Measurements from ENCODE around the gene FSD2. TPM values are rescaled to one million over a fixed set of nuclear protein-coding genes. Genes with fewer than 3 reads are reported as not detected.

FSD2 gene
- total RNA-seq, 4 donors from 2014 or later = not detected

GRCh38 chr15:82803793-82804574 lies 1.9 kb downstream of the FSD2 start:
- TF ChIP-seq POLR2A (IDR thresholded peaks at IDR 0.05) (no peak), EP300 (IDR thresholded peaks at IDR 0.05; ENCODE audit: low read depth) (no peak), POLR2AphosphoS5 (IDR thresholded peaks at IDR 0.05) (no peak)
- Histone ChIP-seq H3K27ac (no peak overlapping the region), H3K4me1 (peaks cover 0 to 6% (median 0%) of the 10 kb centered on the region in 4 donors), H3K36me3 (no peaks in the 10 kb centered on the region), H3K4me3 (no peak overlapping the region), H3K27me3 (no peaks in the 10 kb centered on the region), H3K9me3 (no peaks in the 10 kb centered on the region)
- in situ Hi-C loops (cut with MboI; ENCODE audit: low pct_ligation_motif_present in 1 of 4, low pct_unique_long_range_greater_than_20kb in 1 of 4, low sequenced_read_pairs in 3 of 4) = no loop called here
- 83% methylated on average over 2 of the region's 2 CpGs; no CpG with 5 or more reads in 1 of the 2 donors for WGBS, 2 donors (ENCODE audit: low coverage in 1 of 2)
- no peak for DNase-seq
- intact Hi-C loops (cut with DNase I; ENCODE audit: low total_unique reads) = no loop called here

GRCh38 chr15:82802497-82802896 lies 3.4 kb downstream of the FSD2 start:
- Histone ChIP-seq H3K27ac (no peak overlapping the region), H3K4me1 (no peaks in the 10 kb centered on the region), H3K9me3 (no peaks in the 10 kb centered on the region), H3K27me3 (no peaks in the 10 kb centered on the region), H3K36me3 (no peaks in the 10 kb centered on the region), H3K4me3 (no peak overlapping the region)
- in situ Hi-C loops (cut with MboI; ENCODE audit: low pct_ligation_motif_present in 1 of 4, low pct_unique_long_range_greater_than_20kb in 1 of 4, low sequenced_read_pairs in 3 of 4) (no loop called here), intact Hi-C loops (cut with DNase I; ENCODE audit: low total_unique reads) (no loop called here)
- 44% methylated on average over 1 of the region's 1 CpG; no CpG with 5 or more reads in 1 of the 2 donors for WGBS, 2 donors (ENCODE audit: low coverage in 1 of 2)
- TF ChIP-seq POLR2AphosphoS5 (IDR thresholded peaks at IDR 0.05) = no peak
- no peak for TF ChIP-seq EP300 (IDR thresholded peaks at IDR 0.05; ENCODE audit: low read depth)
- TF ChIP-seq POLR2A (IDR thresholded peaks at IDR 0.05) = no peak
- no peak for TF ChIP-seq CTCF (IDR thresholded peaks at IDR 0.05)
- no peak for DNase-seq

GRCh38 chr15:82799183-82799841 lies 6.6 kb downstream of the FSD2 start:
- DNase-seq = no peak
- intact Hi-C loops (cut with DNase I; ENCODE audit: low total_unique reads) (no loop called here), in situ Hi-C loops (cut with MboI; ENCODE audit: low pct_ligation_motif_present in 1 of 4, low pct_unique_long_range_greater_than_20kb in 1 of 4, low sequenced_read_pairs in 3 of 4) (no loop called here)
- no peaks in the 10 kb centered on the region for H3K9me3 ChIP-seq
- WGBS, 2 donors (ENCODE audit: low coverage in 1 of 2) = 74 to 79% methylated on average over 3 to 7 of the region's 7 CpGs
- no peaks in the 10 kb centered on the region for H3K27me3 ChIP-seq
- H3K4me3 ChIP-seq = no peak overlapping the region
- no peaks in the 10 kb centered on the region for H3K4me1 ChIP-seq
- H3K27ac ChIP-seq = no peak overlapping the region
- H3K36me3 ChIP-seq = no peaks in the 10 kb centered on the region
- TF ChIP-seq CTCF (IDR thresholded peaks at IDR 0.05) (no peak), EP300 (IDR thresholded peaks at IDR 0.05; ENCODE audit: low read depth) (no peak), POLR2AphosphoS5 (IDR thresholded peaks at IDR 0.05) (no peak), POLR2A (IDR thresholded peaks at IDR 0.05) (no peak)

GRCh38 chr15:82798531-82799166 lies 7.2 kb downstream of the FSD2 start:
- Histone ChIP-seq H3K9me3 (no peaks in the 10 kb centered on the region), H3K27ac (no peak overlapping the region), H3K4me3 (no peak overlapping the region), H3K4me1 (no peaks in the 10 kb centered on the region), H3K27me3 (no peaks in the 10 kb centered on the region), H3K36me3 (no peaks in the 10 kb centered on the region)
- in situ Hi-C loops (cut with MboI; ENCODE audit: low pct_ligation_motif_present in 1 of 4, low pct_unique_long_range_greater_than_20kb in 1 of 4, low sequenced_read_pairs in 3 of 4) (no loop called here), intact Hi-C loops (cut with DNase I; ENCODE audit: low total_unique reads) (no loop called here)
- DNase-seq = no peak
- no peak for TF ChIP-seq CTCF (IDR thresholded peaks at IDR 0.05)
- TF ChIP-seq POLR2AphosphoS5 (IDR thresholded peaks at IDR 0.05) = no peak
- TF ChIP-seq EP300 (IDR thresholded peaks at IDR 0.05; ENCODE audit: low read depth) = no peak
- TF ChIP-seq POLR2A (IDR thresholded peaks at IDR 0.05) = no peak
- WGBS, 2 donors (ENCODE audit: low coverage in 1 of 2) = 80 to 83% methylated on average over 2 to 5 of the region's 5 CpGs

All from transverse colon (tissue), 4 donors.